ENCODE results near the gene SNCA. TPM values are rescaled to one million over a fixed set of nuclear protein-coding genes. Genes with fewer than 3 reads are reported as not detected.

Gene SNCA
- total RNA-seq, 2 donors from 2014 or later: 10.0 to 12.7 TPM

Other genes with a start within 250 kb of the SNCA start
- gene MMRN1, start 57.7 kb upstream of the SNCA start, total RNA-seq: 10 to 100 TPM in 1 of 2 donors, 1 to 10 TPM in 1; 8.0 to 12.5 TPM